SIG-M5 (cell line): Measurements from ENCODE around the gene FXYD5.
"Not testable (repeated sequence)": the region's sequence is repeated elsewhere in the genome, so short reads cannot be mapped to it uniquely, and the experiment has no call there.

ENCODE experiments used
- DNase-seq: peaks from one replicate; lab custom pipeline; 2025; lab: John Stamatoyannopoulos, UW

Gene FXYD5

DNA sequence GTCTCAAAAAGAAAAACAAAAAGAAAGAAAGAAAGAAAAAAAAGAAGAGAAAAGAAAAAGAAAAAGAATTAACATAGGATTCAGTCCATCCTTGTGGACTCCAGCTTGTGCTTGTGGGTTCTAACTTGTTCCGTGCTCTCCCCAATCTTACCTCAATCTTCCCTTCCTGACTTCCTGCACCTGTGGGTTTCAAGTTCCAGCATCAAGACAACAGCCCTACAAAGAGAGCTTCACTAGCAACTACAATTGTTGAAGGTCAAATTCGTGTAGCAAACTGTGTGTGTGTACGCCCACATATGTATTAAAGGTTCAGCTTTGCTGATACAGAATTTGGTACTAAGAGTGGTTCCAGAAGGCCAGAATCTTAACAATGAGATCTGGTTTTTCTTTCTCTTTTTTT is 25.3 kb downstream of the FXYD5 start:
- no peak for DNase-seq

GRCh38 chr19:35181387-35181786 is 26.9 kb downstream of the FXYD5 start:
- DNase-seq = no peak

- DNase-seq = no peak
Measured at GRCh38 chr19:35184267-35184666, 29.7 kb downstream of the FXYD5 start.

DNA sequence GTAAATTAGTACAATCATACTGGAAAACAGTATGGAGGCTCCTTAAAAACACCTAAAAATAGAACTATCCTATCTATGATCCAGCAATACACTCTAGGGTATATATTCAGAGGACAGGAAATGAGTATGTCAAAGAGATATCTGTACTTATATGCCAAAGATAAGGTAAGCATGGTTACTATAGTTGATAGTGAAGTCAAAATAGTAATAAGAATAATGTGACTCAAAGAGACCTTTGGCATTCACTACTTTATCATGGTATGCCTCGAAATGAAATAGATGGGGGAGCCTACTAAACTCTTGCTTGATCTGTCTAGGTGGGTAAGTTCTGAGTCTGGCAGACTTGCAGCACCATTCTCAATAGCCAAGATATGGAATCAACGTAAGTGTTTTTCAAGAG is 30.3 kb downstream of the FXYD5 start:
- DNase-seq = no peak

DNA sequence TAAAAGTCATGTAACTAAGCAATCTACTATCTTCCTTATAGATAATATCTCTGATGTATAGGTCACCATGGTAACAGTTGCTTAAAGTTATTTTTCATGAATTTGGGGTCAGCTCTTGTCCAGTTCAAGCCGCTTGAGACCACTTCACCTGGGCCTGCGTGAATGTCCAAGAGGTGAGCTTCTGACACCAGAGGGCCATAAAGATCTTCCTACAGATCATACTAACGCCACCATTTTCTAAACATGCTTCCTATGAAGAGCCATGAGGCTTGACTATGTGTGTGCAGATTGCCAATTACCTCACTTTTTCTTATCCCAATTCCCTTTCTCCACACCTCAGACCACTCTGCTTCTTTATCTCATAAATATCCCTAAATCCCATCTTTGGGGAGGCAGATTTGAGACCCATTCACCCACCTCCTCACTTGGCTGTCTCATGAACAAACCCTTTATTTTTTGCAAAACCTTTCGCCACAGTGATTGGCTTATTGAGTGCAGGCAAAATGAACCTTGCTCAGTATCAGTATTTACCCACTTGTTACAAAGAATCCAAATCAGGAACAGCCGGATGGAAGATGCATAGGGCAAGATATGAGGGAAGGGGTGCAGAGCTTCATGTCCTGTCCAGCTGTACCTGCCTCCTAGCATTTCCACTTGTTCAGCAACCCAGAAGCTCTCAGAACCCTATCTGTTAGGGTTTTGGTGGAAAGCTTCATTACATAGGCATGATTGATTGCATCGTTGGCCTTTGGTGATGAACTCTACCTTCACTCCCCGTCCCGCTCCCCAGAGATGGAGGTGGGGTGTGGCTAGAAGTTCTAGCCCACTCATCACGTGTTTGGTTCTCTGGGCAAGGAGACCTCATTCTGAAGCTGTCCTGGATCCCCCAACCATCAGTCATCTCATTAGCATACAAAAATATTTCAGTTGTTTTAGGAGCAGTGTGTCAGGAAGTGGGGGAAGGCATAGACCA is 39.8 kb downstream of the FXYD5 start:
- DNase-seq = no peak

GRCh38 chr19:35195830-35196229 is 41.3 kb downstream of the FXYD5 start:
- DNase-seq = no peak

DNA sequence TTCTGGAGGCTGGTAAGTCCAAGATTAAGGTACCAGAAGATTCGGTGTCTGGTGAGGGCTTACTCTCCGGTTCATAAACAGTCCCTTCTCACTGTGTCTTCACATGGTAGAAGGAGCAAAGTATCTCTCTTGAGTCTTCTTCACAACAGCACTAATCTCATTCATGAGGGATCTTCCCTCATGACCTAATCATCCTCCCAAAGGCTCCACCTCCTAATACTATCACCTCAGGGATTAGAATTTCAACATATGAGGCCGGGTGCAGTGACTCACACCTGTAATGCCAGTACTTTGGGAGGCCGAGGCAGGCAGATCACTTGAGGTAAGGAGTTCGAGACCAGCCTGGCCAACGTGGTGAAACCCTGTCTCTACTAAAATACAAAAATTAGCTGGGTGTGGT is 42.3 kb downstream of the FXYD5 start:
- DNase-seq = not testable (repeated sequence)

- no peak for DNase-seq
Measured at GRCh38 chr19:35199481-35199880, 44.9 kb downstream of the FXYD5 start.

DNA sequence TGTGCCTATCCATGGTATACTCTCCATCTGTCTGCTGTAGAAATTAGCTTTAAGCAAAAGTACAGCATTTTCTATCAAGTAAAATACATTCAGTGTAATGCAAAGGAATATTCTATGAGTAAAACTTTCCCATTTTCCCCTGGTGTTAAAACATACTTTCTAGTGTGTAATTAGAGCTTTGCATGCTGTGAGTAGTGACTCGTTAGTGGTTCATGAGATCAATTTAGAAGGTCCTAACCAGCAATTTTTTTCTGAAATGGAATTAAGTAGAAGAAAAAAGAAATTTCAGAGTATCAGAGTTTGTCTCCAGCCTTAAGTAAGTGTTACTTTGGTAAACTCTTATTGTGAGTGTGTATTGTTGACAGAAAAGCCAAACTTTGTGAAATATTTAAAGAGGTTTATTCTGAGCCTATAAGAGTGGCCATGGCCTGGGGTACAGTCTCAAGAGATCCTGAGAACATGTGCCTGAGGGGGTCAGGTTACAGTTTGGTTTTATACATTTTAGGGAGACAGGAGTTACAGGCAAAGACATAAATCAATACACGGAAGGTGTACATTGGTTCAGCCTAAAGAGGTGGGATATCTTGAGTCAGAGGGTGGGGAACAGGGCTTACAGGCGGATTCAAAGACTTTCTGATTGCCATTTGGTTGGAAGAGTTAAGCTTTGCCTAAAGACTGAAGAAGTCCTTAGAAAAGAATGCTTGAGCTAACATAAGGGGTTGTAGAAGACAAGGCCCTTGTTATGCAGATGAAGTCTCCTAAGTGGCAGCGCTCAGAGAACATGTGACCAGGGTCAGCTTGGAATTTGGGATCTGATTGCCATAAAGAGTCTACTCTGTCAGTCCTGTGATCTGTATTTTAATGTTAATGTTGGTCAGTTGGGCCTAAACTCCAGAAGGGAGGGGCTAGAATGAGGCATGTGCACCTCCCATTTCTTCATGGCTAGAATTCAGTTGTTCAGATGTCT is 48.5 kb downstream of the FXYD5 start:
- no peak for DNase-seq

- DNase-seq = peak; percentile 30
Measured at GRCh38 chr19:35204799-35205732, 50.5 kb downstream of the FXYD5 start.

DNA sequence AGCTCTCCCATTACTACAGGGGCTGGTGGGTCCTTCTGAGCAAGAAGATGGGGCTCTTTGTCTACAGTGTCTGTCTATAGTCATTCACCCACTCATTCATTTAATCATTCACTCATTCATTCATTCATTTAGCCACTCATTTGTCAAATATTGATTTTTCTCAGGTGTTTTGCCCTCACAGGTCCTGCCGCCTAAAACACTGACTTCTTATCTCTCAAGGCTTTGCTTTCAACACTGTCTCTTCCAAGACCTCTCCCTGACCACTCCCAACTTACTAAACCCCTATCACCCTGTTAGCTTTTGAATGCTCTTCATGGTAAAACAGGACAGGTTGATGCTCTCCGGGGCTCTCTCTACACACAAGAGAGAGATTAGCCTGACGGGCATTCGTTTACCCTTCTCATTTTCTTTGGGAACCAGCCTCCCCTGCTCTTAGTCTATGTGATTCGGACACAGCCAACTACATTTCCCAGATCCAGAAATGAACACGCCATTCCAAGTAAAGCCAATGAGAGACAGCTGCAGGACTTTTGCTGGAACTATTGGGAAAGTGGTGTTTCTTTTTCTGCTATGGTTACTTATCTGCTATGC is 51.3 kb downstream of the FXYD5 start:
- DNase-seq = no peak

- DNase-seq = no peak
Measured at GRCh38 chr19:35206379-35206778, 51.8 kb downstream of the FXYD5 start.

DNA sequence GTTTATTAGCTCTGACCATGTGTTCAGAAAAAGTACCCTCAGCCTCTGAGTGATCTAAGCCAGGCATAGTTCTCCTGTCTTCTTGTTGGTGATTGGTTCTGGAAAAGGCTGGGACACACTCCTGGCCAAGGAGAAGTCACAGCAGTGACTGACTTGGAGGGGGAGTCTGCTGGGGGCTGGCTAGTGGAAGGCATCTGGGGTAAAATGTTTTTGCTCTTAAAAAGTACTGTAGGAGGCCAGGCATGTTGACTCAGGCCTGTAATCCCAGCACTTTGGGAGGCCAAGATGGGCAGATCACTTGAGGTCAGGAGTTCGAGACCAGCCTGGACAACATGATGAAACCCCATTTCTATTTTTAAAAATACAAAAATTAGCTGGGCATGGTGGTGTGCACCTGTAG is 52.3 kb downstream of the FXYD5 start:
- DNase-seq = no peak

- no peak for DNase-seq
Measured at GRCh38 chr19:35207391-35207871, 52.9 kb downstream of the FXYD5 start.

GRCh38 chr19:35208121-35208520 is 53.6 kb downstream of the FXYD5 start:
- DNase-seq = no peak

DNA sequence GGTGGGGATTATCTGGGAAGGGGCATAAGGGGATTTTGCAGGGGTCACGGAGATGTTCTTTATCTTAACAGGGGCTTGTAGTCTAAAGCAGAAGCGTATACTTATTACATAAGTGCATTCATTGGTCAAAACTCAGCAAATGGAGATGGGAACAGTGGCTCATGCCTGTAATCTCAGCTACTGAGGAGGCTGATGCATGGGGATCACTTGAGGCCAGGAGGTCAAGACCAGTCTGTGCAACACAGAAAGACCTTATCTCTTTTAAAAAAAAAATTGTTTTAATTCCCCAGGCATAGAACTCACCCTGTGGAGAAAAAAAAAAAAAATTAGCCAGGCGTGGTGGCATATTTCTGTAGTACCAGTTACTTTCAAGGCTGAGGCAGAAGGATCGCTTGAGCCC is 55.1 kb downstream of the FXYD5 start:
- no peak for DNase-seq

DNA sequence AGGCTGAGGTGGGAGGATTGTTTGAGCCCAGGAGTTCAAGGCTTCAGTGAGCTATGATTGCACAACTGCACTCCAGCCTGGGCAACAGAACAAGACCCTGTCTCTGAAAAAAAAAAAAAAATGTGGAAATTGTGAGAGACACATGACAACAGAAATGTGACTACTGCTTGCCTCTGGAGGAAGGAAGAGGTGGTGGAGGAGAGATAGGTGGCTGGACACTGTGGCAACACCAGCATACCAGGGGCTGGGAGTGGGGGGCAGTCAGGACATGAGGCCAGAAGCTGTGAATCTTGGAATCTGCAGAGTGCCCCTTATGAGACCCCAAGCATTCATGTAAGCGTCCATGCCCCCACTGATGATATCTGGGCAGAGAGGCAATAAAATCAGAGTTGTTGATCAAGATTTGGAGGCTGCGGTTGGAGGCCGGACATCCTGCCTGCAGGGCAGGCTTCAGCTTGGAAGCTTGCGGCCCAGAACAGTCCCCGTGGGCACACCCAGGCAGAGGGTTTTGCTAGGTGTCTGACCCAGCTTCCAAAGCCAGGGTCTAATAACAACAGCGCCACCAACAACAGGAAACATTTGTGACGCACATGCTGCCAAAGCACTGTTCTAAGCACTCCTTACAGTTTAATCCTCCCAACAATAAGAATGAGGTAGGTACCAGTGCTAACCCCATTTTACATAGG is 57.2 kb downstream of the FXYD5 start:
- DNase-seq = no peak

- DNase-seq = no peak
Measured at GRCh38 chr19:35212241-35212640, 57.7 kb downstream of the FXYD5 start.

GRCh38 chr19:35213663-35214632 is 59.4 kb downstream of the FXYD5 start:
- DNase-seq = no peak
